SK-N-SH (cell line): ENCODE data around the gene HDLBP.

Experiments
- CHD2 ChIP-seq: fragments of 150-350 bp; IDR thresholded peaks from 2 replicates; pipeline ENCODE4 v1.6.1; 2018; ENCODE audit warnings: low read length; ENCODE audit not compliant: partially characterized antibody
- GABPA ChIP-seq: IDR thresholded peaks from 2 replicates; pipeline ENCODE4 v1.4.0; 2012; ENCODE audit warnings: low read depth, mild to moderate bottlenecking
- MXI1 ChIP-seq: IDR thresholded peaks from 2 replicates; pipeline ENCODE4 v1.6.1; 2012; ENCODE audit warnings: mild to moderate bottlenecking, low read depth, low read length, improper control_type of control experiment
- POLR2AphosphoS5 ChIP-seq: IDR thresholded peaks from 2 replicates; pipeline ENCODE4 v1.6.1; 2012; ENCODE audit warnings: low read depth, low read length
- RCOR1 ChIP-seq: fragments of 150-350 bp; IDR thresholded peaks from 2 replicates; pipeline ENCODE4 v1.6.1; 2017; ENCODE audit warnings: antibody characterized with exemption, low read length
- RFX5 ChIP-seq: IDR thresholded peaks from 2 replicates; pipeline ENCODE4 v1.6.1; 2012; ENCODE audit warnings: mild to moderate bottlenecking, improper control_type of control experiment, low read length
- TAF1 ChIP-seq: IDR thresholded peaks from 2 replicates; pipeline ENCODE4 v1.6.1; 2012; ENCODE audit warnings: low read depth, mild to moderate bottlenecking, low read length, moderate library complexity, borderline replicate concordance
- TEAD4 ChIP-seq: IDR thresholded peaks from 2 replicates; pipeline ENCODE4 v1.4.0; 2012; ENCODE audit warnings: mild to moderate bottlenecking, borderline replicate concordance; ENCODE audit not compliant: insufficient read depth
- TF ChIP-seq, protein P1 (sequence below): fragments of 200-600 bp; sonication (generic); IDR thresholded peaks from 2 replicates; pipeline ENCODE4 v1.6.1; 2017; ENCODE audit warnings: antibody characterized with exemption, mild to moderate bottlenecking, moderate library complexity
- TF ChIP-seq, protein P2 (sequence below): fragments of 150-350 bp; IDR thresholded peaks from 2 replicates; pipeline ENCODE4 v1.6.1; 2017; ENCODE audit warnings: antibody characterized with exemption, low read length, low read depth, borderline replicate concordance
- TF ChIP-seq, protein P3 (sequence below): IDR thresholded peaks from 2 replicates; pipeline ENCODE4 v1.6.1; 2012; ENCODE audit warnings: mild to moderate bottlenecking, low read depth, low read length, moderate library complexity

DNA sequence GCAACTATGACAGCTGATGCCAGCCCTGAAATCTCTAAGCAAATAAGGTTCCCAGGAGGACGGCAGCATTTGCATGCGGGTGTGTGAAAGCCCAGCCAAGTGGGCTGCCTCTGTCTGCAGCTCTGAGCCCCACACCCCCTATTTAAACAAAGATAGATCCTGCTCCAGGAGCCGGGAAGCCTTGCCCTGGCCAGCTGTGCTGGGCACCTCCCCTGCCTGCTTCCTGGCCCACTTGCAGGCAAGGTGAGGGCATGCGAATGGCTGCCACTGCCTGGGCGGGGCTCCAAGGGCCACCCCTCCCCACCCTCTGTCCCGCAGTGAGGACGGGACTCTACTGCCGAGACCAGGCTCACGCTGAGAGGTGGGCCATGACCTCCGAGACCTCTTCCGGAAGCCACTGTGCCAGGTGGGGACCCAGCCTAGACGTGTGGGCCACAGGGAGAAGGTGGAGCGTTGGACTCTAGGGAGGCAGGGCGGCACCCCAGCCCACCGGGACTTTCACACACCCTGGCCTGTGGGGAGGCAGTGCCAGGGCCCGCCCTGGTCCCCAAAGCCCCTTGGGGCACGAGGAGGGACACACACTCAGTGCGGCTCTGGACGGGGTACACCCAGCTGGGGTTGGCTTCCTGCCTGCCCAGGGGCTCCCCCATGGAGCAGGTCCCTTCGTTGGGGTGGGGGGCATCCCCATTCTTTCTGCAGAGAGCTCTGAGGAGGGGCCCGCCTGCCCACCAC, 126.9 kb downstream of the HDLBP start, which contains the start of gene ANO7:
- TF ChIP-seq, protein P1, sequence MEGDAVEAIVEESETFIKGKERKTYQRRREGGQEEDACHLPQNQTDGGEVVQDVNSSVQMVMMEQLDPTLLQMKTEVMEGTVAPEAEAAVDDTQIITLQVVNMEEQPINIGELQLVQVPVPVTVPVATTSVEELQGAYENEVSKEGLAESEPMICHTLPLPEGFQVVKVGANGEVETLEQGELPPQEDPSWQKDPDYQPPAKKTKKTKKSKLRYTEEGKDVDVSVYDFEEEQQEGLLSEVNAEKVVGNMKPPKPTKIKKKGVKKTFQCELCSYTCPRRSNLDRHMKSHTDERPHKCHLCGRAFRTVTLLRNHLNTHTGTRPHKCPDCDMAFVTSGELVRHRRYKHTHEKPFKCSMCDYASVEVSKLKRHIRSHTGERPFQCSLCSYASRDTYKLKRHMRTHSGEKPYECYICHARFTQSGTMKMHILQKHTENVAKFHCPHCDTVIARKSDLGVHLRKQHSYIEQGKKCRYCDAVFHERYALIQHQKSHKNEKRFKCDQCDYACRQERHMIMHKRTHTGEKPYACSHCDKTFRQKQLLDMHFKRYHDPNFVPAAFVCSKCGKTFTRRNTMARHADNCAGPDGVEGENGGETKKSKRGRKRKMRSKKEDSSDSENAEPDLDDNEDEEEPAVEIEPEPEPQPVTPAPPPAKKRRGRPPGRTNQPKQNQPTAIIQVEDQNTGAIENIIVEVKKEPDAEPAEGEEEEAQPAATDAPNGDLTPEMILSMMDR = no peak
- TF ChIP-seq TAF1 (no peak), GABPA (no peak), RFX5 (no peak), MXI1 (no peak), RCOR1 (no peak), CHD2 (no peak), POLR2AphosphoS5 (no peak), TEAD4 (no peak)
- TF ChIP-seq, protein P2, sequence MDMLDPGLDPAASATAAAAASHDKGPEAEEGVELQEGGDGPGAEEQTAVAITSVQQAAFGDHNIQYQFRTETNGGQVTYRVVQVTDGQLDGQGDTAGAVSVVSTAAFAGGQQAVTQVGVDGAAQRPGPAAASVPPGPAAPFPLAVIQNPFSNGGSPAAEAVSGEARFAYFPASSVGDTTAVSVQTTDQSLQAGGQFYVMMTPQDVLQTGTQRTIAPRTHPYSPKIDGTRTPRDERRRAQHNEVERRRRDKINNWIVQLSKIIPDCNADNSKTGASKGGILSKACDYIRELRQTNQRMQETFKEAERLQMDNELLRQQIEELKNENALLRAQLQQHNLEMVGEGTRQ = no peak
- TF ChIP-seq, protein P3, sequence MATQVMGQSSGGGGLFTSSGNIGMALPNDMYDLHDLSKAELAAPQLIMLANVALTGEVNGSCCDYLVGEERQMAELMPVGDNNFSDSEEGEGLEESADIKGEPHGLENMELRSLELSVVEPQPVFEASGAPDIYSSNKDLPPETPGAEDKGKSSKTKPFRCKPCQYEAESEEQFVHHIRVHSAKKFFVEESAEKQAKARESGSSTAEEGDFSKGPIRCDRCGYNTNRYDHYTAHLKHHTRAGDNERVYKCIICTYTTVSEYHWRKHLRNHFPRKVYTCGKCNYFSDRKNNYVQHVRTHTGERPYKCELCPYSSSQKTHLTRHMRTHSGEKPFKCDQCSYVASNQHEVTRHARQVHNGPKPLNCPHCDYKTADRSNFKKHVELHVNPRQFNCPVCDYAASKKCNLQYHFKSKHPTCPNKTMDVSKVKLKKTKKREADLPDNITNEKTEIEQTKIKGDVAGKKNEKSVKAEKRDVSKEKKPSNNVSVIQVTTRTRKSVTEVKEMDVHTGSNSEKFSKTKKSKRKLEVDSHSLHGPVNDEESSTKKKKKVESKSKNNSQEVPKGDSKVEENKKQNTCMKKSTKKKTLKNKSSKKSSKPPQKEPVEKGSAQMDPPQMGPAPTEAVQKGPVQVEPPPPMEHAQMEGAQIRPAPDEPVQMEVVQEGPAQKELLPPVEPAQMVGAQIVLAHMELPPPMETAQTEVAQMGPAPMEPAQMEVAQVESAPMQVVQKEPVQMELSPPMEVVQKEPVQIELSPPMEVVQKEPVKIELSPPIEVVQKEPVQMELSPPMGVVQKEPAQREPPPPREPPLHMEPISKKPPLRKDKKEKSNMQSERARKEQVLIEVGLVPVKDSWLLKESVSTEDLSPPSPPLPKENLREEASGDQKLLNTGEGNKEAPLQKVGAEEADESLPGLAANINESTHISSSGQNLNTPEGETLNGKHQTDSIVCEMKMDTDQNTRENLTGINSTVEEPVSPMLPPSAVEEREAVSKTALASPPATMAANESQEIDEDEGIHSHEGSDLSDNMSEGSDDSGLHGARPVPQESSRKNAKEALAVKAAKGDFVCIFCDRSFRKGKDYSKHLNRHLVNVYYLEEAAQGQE = no peak
